ENCODE data around the gene MBD4.
A peak's percentile ranks its signal among the peaks of the same experiment; 100 is the strongest.

Gene MBD4

DNA sequence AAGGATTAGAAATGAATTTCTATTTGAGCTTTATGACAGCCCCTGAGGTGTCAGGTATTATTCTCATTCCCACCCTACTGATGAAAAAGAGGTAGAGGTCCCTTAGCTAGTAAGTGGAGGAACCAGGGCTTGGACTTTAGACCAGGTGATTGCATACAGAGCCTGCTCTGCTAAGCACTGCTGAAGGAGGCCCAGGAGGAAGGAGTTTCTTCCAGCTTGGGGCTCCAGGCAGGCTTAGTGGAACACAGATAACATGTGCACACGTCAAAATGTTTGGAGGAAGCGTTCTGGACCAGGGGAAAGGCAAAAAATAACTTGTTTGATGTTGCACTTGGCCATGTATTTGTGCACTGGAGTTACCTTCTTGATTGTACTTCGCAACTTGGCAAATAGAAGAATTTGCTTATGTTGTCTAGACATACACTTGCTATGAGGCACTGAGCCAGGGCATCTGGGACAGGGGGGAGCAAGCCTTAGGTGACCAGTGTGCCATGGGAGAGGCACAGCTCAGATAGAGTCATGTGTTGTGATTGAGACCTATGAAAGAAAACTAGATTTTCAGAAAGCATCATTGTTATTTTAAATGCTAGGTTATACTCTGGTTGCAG, 22.7 kb upstream of the MBD4 start:
- DNase-seq, result no peak

- no peak for DNase-seq
These were observed 21.9 kb upstream of the MBD4 start for GRCh38 chr3:129461461-129462146.

- DNase-seq, result no peak
These were observed 21.3 kb upstream of the MBD4 start for GRCh38 chr3:129461022-129461421.

- DNase-seq, result no peak
These were observed 20.8 kb upstream of the MBD4 start for GRCh38 chr3:129460572-129460971.

DNA sequence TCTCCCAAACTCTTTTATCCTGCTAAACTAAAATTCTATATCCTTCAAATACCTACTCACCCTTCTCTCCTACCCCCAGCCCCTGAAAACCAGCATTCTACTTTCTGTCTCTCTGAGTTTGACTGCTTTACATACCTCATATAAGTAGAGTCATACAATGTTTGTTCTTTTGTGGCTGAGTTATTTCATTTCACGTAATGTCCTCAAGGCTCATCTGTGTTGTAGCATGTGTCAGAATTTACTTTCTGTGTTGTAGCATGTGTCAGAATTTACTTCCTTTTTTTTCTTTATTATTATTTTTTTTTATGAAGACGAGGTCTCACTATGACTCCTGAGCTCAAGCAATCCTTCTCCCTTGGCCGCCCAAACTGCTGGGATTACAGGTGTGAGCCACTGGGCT, 20.4 kb upstream of the MBD4 start:
- DNase-seq, result no peak

DNA sequence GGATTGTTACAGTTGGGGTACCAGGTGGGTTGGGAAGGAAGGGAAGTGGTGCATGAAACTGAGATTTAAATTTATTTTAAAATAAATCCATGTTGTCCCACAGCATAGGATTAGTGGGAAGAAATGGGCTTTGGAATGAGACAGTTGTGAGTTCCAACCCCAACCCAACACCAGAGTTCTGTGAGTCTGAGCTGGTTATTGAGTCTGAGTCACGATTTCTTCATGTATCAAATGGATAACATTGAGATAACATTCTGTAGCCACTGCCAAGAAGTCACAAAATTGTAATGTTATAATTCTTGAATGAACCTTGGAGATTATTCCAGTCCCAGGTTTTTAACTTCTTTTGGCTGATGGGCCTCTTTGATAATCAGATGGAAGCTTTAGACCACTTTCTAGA, 14.0 kb upstream of the MBD4 start:
- no peak for DNase-seq

GRCh38 chr3:129449279-129450115, 9.7 kb upstream of the MBD4 start:
- no peak for DNase-seq

GRCh38 chr3:129448186-129448895, 8.6 kb upstream of the MBD4 start:
- DNase-seq, result no peak

- no peak for DNase-seq
These were observed 7.2 kb upstream of the MBD4 start for GRCh38 chr3:129446926-129447325.

DNA sequence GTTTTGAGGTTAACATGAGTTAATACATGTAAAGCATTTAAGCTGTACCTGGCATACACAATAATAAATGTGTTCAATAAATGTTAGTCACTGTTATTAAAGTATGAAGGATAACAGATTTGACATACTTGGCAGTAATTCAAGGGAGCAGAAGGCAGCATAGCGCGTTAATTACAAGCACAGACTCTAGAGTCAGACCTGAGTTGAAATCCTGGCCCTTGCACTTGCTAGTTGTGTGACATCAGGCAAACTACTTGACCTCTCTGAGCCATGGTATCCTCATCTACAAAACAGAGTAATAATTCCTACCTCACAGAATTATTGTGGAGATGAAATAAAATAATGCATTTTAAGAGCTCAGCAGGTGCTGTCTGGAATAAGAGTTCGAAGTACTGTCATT, 5.7 kb upstream of the MBD4 start:
- no peak for DNase-seq

DNA sequence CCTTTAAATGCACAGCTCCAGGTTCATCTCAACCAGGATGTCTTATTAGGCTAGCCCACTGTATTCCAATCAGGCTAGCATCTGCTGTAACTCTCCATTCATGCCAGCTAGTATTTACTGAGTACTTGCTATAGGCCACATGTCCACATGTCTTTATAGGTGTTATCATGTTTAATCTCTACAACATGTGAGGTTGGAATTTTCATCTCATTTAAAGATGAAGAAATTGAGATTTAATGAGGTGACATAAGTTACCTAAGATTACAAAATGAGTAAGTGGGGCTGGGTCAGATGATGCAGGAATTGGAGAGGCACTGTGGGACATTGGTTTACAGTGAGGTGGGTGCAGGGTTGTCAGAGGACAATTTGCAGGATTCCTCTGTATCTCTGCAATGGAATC, 3.2 kb upstream of the MBD4 start:
- DNase-seq, result no peak

GRCh38 chr3:129442486-129442885, 2.7 kb upstream of the MBD4 start:
- DNase-seq, result no peak

GRCh38 chr3:129441782-129442181, 2.0 kb upstream of the MBD4 start:
- DNase-seq, result no peak

DNA sequence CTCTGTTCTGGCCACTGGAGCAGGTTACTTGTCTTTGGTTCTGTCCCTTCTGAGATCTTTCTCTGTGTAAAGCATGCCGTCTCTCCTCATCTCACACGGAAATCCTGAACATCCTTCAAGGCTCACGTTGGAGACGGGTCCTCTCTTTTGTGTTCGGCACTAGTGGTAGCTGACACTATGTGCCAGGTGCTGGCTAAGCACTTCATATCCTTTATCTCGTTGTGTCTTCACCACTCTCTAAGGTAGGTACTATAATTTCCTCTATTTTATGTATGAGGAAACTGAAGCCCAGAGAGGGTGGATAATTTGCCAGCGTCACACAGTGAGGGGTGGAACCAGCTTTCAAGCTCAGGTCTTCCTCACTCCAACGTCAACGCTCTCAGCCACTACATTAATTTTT, 1.5 kb upstream of the MBD4 start:
- DNase-seq, result peak; percentile 34

GRCh38 chr3:129440618-129441190, 956 bp upstream of the MBD4 start:
- DNase-seq, result no peak

DNA sequence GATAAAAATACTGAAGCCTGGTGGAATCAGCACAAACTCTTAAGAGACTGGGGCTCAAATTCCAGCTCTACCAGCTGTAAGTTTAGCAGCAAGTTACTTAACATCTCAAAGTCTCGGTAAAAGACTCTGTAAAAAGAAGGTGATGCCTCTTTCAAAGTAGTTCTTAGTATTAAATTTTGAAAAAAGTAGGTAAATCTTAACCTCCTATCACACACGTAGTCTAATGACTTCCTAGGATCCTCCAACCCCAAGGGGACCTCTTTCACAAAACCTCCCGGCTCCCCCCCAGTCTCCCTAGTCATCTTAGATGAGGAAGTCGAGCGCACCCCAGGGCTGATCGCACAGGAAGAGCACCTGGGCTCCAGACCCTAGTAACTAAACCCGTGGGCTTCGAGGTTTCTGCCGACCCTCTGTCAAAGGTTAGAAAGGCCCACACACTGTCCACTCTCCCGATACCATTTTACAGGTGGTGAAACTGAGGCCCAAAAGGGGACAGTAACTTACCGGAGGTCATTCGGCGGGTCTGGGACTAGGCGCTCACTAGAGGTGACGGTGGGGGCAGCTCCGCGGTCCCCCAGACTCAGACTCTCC, 427 bp downstream of the MBD4 start:
- peak; percentile 57 for DNase-seq

DNA sequence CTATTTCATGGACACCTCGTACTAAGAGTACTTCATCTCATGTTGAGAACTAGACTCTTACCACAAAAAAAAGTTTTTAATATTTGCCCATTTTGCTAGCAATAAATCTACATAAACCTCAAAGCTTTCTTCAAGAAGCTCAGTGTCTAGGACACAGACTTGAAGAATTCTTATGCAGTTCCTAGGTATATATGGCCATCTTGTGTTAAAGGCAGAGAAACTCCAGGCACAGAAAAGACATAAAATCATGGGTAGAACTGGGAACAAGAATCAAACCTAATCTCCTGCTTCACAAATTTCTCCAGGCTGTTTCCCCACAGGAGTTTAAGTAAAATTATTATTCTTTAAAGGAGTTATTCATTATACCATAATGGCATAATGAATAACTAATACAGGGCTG, 4.4 kb downstream of the MBD4 start:
- DNase-seq, result no peak

DNA sequence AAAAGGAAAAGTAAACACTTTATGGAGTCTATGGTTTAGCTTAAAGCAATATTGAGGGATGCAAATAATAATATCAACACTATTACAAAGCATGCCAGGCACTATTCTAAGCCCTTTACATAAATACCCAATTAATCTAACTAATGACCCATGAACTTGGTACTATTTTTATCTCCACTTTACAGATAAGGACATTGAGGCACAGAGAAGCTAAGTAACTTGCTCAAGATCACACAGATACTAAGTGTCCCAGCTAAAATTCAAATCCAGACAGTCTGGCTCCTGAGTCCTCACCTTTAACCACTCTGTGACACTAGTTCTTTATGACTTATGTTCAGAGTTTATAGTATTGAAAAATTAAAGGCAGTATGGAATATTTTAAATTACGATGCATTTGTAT, 5.6 kb downstream of the MBD4 start:
- no peak for DNase-seq

DNA sequence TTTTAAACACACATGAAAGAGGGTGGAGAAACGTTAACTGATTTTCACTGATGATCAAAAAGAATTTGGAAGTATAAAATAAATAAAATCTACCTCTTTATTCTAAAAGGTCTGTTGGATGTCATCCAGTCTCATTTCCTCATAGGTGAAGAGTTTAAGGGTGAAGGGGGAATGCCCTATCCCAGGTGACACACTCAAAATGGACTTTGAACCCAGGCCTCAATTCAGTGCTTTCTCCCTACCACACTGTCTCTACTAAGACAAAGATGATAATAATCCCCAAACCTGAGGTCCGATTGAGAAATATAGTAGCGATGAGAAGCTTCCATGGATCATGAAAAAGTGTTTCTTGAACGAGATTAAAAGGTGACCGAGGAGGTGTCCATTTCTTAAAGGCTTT, 6.2 kb downstream of the MBD4 start:
- no peak for DNase-seq

DNA sequence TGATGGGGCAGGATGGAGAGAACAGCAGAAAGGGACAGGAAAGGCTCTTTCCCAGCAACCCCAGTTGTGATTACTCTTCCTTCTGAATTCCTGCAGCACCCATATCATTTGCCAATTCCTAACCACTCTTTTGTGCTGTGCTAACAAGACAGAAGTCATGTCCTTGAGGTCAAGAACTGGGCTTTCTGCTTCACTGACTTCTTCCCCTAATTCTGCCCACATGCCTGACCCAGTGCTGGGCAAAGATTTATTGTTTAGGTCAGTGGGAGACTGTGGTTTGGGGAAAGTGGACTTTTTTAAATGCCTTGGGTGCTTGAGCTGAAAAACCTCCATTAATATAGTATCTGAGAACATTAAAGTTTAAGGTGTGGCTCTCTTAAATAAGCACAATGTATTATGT, 7.1 kb downstream of the MBD4 start:
- DNase-seq, result no peak

DNA sequence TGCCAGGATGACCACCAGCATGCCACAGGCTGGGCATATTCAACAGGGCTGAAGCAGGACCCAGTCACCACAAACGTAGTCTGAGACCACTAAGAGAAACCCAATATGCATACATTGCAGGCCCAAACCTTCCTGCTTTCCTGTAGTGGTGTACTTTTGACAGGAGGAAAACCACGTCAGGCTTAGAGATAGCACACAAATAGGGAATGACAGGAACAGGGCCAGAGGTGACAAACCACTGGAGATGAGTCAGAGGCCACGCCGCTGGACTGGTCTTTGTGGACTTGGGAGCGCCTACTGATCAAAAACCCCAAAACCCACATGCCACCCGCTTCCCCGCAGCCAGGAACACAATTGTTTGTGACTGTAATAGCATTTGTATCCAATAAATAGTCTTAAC, 7.7 kb downstream of the MBD4 start:
- DNase-seq, result peak; percentile 49

GRCh38 chr3:129429602-129430001, 10.1 kb downstream of the MBD4 start:
- DNase-seq, result no peak

DNA sequence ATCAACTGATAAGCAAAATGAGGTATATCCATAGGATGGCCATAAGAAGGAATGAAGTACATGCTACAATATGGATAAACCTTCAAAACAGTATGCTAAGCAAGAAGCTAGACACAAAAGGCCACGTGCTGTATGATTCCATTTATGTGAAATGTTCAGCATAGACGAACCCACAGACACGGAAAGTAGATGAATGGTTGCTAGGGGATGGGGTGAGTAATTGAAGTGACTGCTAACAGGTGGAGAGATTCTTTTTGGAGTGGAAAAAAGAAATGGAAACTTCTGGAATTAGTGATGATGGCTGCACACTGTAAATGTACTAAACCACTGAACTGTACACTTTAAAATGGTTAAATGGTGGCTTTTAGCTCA, 10.7 kb downstream of the MBD4 start:
- no peak for DNase-seq
